MCF 10A (cell line): ENCODE measurements around the gene LGR4. TPM values are rescaled to one million over a fixed set of nuclear protein-coding genes. Genes with fewer than 3 reads are reported as not detected.

Source experiments
- BruUV-seq: library from RNA; stranded (reverse); fragments of 400-500 nt; replicated peaks from 2 replicates; lab custom pipeline; 2021; lab: Mats Ljungman, UMichigan
- CTCF ChIA-PET: fragments of 300-600 bp; sonication (Branson Sonifier 250); formaldehyde crosslinking; extraction: SDS; loops from one replicate; lab custom pipeline; 2021; ENCODE audit warnings: antibody characterized with exemption, inconsistent platforms; lab: Yijun Ruan, JAX
- POLR2A ChIA-PET: fragments of 300-600, 350-650 bp; sonication (Branson Sonifier 250); formaldehyde crosslinking; extraction: SDS; loops from one replicate; lab custom pipeline; 2020; ENCODE audit warnings: antibody characterized with exemption, inconsistent platforms; lab: Yijun Ruan, JAX
- DNase-seq: peaks from one replicate; pipeline ENCODE4 v3.0.0-alpha.2; 2018; ENCODE audit not compliant: unreplicated experiment
- H3K27ac Mint-ChIP-seq: one replicate; pipeline ENCODE4 v1.8.0; 2022; ENCODE audit warnings: mild to moderate bottlenecking, low read depth, mixed read lengths; ENCODE audit not compliant: unreplicated experiment
- H3K27me3 Mint-ChIP-seq: one replicate; pipeline ENCODE4 v1.8.0; 2022; ENCODE audit warnings: mixed read lengths; ENCODE audit not compliant: insufficient read depth, unreplicated experiment
- H3K36me3 Mint-ChIP-seq: one replicate; pipeline ENCODE4 v1.8.0; 2022; ENCODE audit warnings: mild to moderate bottlenecking, moderate library complexity, mixed read lengths; ENCODE audit not compliant: insufficient read depth, unreplicated experiment
- H3K4me1 Mint-ChIP-seq: one replicate; pipeline ENCODE4 v1.8.0; 2022; ENCODE audit warnings: mixed read lengths; ENCODE audit not compliant: insufficient read depth, unreplicated experiment
- H3K4me3 Mint-ChIP-seq: one replicate; pipeline ENCODE4 v1.8.0; 2022; ENCODE audit warnings: mild to moderate bottlenecking, moderate library complexity, mixed read lengths; ENCODE audit not compliant: unreplicated experiment
- H3K9me3 Mint-ChIP-seq: one replicate; pipeline ENCODE4 v1.8.0; 2022; ENCODE audit warnings: mixed read lengths; ENCODE audit not compliant: unreplicated experiment
- intact Hi-C: fragments of 100-400 bp; cut with micrococcal nuclease; formaldehyde crosslinking; loops from 2 replicates; pipeline ENCODE4 v1.14.1; 2022
- microRNA-seq: library from miRNA; unstranded; fragments of <30 nt; microRNA quantifications from one replicate; pipeline ENCODE4 v1.2.0, GENCODE V29; 2022
- total RNA-seq: library from RNA; stranded (reverse); gene quantifications from 2 replicates; pipeline ENCODE4 v1.2.3, GENCODE V29; 2022
- TF ChIP-seq, protein P1 (sequence below): fragments of 200-600 bp; IDR thresholded peaks from one replicate; pipeline ENCODE4 v1.8.0; 2022; ENCODE audit warnings: antibody characterized with exemption, mild to moderate bottlenecking; ENCODE audit not compliant: unreplicated experiment

Gene LGR4
- total RNA-seq, 1 experiment from 2014 or later: 14.2 TPM

DNA sequence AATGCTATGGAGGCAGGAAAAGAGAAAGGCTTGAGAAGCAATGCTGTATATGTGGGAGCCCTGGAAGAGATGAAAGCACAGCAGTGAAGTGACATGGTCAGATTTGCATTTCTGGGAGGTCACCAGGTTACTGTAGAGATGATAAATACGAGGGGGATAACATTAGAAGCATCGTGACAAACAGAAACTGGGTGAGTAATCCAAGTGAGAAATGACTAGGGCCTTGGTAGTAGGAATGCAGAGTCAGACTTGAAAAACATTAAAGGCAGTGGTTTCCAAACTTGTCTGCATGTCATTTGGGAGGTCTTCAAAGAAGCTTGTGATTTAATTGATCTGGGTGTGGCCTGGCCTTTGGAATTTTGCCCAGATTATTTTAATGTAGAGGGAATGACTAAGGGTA lies 153.5 kb downstream of the LGR4 start:
- intact Hi-C loops: no loop called here
- ChIA-PET CTCF (no interaction called here), POLR2A (no interaction called here)
- Mint-ChIP-seq H3K27me3 (no peaks in the 10 kb centered on the region), H3K4me1 (peaks cover 6% of the 10 kb centered on the region), H3K9me3 (no peaks in the 10 kb centered on the region), H3K27ac (no peak overlapping the region), H3K4me3 (no peak overlapping the region), H3K36me3 (no peaks in the 10 kb centered on the region)
- no peak for DNase-seq
- BruUV-seq: no TSS peak
- TF ChIP-seq, protein P1, sequence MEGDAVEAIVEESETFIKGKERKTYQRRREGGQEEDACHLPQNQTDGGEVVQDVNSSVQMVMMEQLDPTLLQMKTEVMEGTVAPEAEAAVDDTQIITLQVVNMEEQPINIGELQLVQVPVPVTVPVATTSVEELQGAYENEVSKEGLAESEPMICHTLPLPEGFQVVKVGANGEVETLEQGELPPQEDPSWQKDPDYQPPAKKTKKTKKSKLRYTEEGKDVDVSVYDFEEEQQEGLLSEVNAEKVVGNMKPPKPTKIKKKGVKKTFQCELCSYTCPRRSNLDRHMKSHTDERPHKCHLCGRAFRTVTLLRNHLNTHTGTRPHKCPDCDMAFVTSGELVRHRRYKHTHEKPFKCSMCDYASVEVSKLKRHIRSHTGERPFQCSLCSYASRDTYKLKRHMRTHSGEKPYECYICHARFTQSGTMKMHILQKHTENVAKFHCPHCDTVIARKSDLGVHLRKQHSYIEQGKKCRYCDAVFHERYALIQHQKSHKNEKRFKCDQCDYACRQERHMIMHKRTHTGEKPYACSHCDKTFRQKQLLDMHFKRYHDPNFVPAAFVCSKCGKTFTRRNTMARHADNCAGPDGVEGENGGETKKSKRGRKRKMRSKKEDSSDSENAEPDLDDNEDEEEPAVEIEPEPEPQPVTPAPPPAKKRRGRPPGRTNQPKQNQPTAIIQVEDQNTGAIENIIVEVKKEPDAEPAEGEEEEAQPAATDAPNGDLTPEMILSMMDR: no peak

- peak; percentile 44 for DNase-seq
- H3K27ac Mint-ChIP-seq: peak overlapping the region; percentile 18
- intact Hi-C loops: no loop called here
- no peaks in the 10 kb centered on the region for H3K36me3 Mint-ChIP-seq
- no peaks in the 10 kb centered on the region for H3K27me3 Mint-ChIP-seq
- no peak overlapping the region for H3K4me3 Mint-ChIP-seq
- TF ChIP-seq, protein P1: no peak
- no TSS peak for BruUV-seq
- H3K4me1 Mint-ChIP-seq: peaks cover 6% of the 10 kb centered on the region
- ChIA-PET CTCF (interaction anchor here (0.6 to 1.2 kb wide), 3 partner anchors 20 to 178 kb away, joined by 3 to 5 read pairs (median 3); no protein-coding TSS in a partner anchor), POLR2A (interaction anchor here (0.7 to 0.9 kb wide), 2 partner anchors 13 to 256 kb away, joined by 3 read pairs; no protein-coding TSS in a partner anchor)
- H3K9me3 Mint-ChIP-seq: no peaks in the 10 kb centered on the region
These were observed 154.8 kb downstream of the LGR4 start for GRCh38 chr11:27317751-27318150.

Small RNAs within 50 kb of the gene (microRNA-seq; reads per million reads assigned to microRNA genes)
- not detected for gene MIR8087

Other genes starting within 250 kb of the LGR4 start
- 9.0 and 11.1 TPM in 2 replicates for gene CCDC34, start 109.6 kb downstream of the LGR4 start, total RNA-seq
- 47.7 and 50.3 TPM in 2 replicates for gene LIN7C, start 34.0 kb upstream of the LGR4 start, total RNA-seq
- gene BDNF, start 227.7 kb upstream of the LGR4 start, total RNA-seq: 2.8 and 6.3 TPM in 2 replicates